ENCODE results near the gene APOBEC3F.

DNA sequence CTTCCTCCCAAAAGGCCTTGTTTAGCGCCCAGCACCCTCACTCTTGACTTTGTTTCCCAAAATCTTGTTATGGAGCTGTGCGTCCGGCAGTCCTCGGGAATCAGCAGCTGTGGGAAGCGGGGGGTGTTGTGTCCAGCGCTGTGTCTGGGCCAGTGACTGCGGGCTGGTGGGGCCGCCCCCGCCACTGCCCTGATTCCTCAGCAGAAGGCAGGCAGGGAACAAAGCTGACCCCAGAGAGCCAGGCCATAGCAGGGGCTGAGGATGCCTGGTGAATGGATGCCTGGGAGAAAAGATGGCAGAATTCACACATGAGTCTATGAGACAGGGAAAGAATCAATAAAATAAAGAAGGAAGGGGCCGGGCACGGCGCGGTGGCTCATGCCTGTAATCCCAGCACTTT is 24.1 kb upstream of the APOBEC3F start:
- TF ChIP-seq POLR2A (IDR thresholded peaks at IDR 0.05): no peak
- TF ChIP-seq, protein P1, sequence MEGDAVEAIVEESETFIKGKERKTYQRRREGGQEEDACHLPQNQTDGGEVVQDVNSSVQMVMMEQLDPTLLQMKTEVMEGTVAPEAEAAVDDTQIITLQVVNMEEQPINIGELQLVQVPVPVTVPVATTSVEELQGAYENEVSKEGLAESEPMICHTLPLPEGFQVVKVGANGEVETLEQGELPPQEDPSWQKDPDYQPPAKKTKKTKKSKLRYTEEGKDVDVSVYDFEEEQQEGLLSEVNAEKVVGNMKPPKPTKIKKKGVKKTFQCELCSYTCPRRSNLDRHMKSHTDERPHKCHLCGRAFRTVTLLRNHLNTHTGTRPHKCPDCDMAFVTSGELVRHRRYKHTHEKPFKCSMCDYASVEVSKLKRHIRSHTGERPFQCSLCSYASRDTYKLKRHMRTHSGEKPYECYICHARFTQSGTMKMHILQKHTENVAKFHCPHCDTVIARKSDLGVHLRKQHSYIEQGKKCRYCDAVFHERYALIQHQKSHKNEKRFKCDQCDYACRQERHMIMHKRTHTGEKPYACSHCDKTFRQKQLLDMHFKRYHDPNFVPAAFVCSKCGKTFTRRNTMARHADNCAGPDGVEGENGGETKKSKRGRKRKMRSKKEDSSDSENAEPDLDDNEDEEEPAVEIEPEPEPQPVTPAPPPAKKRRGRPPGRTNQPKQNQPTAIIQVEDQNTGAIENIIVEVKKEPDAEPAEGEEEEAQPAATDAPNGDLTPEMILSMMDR (IDR thresholded peaks at IDR 0.05): no peak
- no peak for TF ChIP-seq POLR2AphosphoS5 (IDR thresholded peaks at IDR 0.05)
